Body of pancreas (tissue), 4 donors: Measurements from ENCODE around the gene GSDME.

Experiments used
- POLR2A ChIP-seq, 3 donors: fragments of 450-650 bp; IDR thresholded peaks; one replicate each; pipeline ENCODE4 v1.6.1; 2016; ENCODE audit warnings: antibody characterized with exemption in 3 of 3, mild to moderate bottlenecking in 2 of 3
- TF ChIP-seq, protein P1 (sequence below), 7 experiments: fragments of 450-650 bp in 4 of 7; fragments of 200-600 bp in 3 of 7; sonication (generic) in 3 of 7; IDR thresholded peaks; one replicate each; pipeline ENCODE4 v1.5.1; 2016 to 2019; ENCODE audit warnings: antibody characterized with exemption in 7 of 7

DNA sequence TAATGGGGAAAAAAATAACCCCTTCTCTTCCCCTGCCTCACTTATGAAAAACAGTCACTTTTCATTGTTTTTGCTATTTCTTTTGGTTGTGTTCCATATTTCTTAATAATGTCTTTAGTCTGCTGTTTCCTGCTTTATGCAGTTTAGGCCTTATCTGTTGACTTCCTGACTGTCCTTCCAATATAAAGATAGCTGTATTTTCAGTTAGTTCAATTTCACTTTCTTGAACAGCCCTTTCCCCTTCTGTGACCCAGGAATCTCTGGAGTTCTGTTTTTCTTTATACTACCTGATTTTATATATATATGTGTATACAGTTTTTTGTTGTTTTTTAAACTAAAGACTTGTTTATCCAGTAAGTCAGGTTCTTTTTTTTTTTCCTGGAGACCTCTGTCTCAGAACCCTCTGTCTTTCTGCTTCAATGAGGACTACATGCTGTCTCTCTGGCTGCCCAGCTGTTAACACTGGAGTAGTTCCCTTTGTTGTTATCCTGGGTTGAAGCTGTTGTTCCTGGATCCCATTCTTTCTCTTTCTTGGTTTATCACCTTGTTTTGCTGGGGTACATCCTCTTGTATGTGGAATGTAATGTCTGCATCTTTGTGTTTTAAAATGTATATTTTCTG lies 87.2 kb downstream of the GSDME start:
- TF ChIP-seq POLR2A (IDR thresholded peaks at IDR 0.05) = no peak
- TF ChIP-seq, protein P1, sequence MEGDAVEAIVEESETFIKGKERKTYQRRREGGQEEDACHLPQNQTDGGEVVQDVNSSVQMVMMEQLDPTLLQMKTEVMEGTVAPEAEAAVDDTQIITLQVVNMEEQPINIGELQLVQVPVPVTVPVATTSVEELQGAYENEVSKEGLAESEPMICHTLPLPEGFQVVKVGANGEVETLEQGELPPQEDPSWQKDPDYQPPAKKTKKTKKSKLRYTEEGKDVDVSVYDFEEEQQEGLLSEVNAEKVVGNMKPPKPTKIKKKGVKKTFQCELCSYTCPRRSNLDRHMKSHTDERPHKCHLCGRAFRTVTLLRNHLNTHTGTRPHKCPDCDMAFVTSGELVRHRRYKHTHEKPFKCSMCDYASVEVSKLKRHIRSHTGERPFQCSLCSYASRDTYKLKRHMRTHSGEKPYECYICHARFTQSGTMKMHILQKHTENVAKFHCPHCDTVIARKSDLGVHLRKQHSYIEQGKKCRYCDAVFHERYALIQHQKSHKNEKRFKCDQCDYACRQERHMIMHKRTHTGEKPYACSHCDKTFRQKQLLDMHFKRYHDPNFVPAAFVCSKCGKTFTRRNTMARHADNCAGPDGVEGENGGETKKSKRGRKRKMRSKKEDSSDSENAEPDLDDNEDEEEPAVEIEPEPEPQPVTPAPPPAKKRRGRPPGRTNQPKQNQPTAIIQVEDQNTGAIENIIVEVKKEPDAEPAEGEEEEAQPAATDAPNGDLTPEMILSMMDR (IDR thresholded peaks at IDR 0.05) = no peak
